Left forelimb (tissue), 1 donor: ENCODE data around the gene SOX11.

Experiments
- DNase-seq: peaks from one replicate; pipeline ENCODE4 v3.0.0-alpha.2; 2018; ENCODE audit warnings: low spot score

SOX11 gene

GRCh38 chr2:5691221-5691984, 781 bp upstream of the SOX11 start:
- peak; percentile 87 for DNase-seq

GRCh38 chr2:5692561-5693286, 540 bp downstream of the SOX11 start:
- DNase-seq, result peak; percentile 79

- DNase-seq, result peak; percentile 82
Observed at GRCh38 chr2:5693287-5694201, 1.4 kb downstream of the SOX11 start.

- DNase-seq, result no peak
Observed at GRCh38 chr2:5694306-5694705, 2.1 kb downstream of the SOX11 start.

- DNase-seq, result peak; percentile 82
Observed at GRCh38 chr2:5695654-5696403, 3.6 kb downstream of the SOX11 start.

- DNase-seq, result no peak
Observed at GRCh38 chr2:5696404-5696944, 4.3 kb downstream of the SOX11 start.

GRCh38 chr2:5696945-5697521, 4.8 kb downstream of the SOX11 start:
- peak; percentile 87 for DNase-seq

- no peak for DNase-seq
Observed at GRCh38 chr2:5697562-5697961, 5.4 kb downstream of the SOX11 start.

- no peak for DNase-seq
Observed at GRCh38 chr2:5698134-5698533, 6.0 kb downstream of the SOX11 start.

- no peak for DNase-seq
Observed at GRCh38 chr2:5699963-5700362, 7.8 kb downstream of the SOX11 start.

- no peak for DNase-seq
Observed at GRCh38 chr2:5700551-5700950, 8.4 kb downstream of the SOX11 start.

GRCh38 chr2:5701266-5701665, 9.1 kb downstream of the SOX11 start:
- no peak for DNase-seq

GRCh38 chr2:5703166-5703565, 11.0 kb downstream of the SOX11 start:
- DNase-seq, result no peak

GRCh38 chr2:5705490-5705889, 13.3 kb downstream of the SOX11 start:
- DNase-seq, result no peak

- no peak for DNase-seq
Observed at GRCh38 chr2:5706717-5707455, 14.7 kb downstream of the SOX11 start.

GRCh38 chr2:5710615-5711014, 18.4 kb downstream of the SOX11 start:
- DNase-seq, result no peak

- DNase-seq, result no peak
Observed at GRCh38 chr2:5713101-5713500, 20.9 kb downstream of the SOX11 start.

GRCh38 chr2:5719629-5720334, 27.6 kb downstream of the SOX11 start:
- no peak for DNase-seq

GRCh38 chr2:5720426-5720825, 28.2 kb downstream of the SOX11 start:
- no peak for DNase-seq

GRCh38 chr2:5722236-5722635, 30.1 kb downstream of the SOX11 start:
- no peak for DNase-seq
